Neural cell (in vitro differentiated cells): ENCODE results near the gene ZDHHC9.

ENCODE experiments used
- EZH2 ChIP-seq: fragments of 200-600, 300-800 bp; shearing (Covaris generic), sonication (generic); IDR thresholded peaks from 2 replicates; pipeline ENCODE4 v1.6.1; 2014; ENCODE audit warnings: antibody characterized with exemption, low read length, borderline replicate concordance, mild to moderate bottlenecking; ENCODE audit not compliant: insufficient read depth, poor library complexity, severe bottlenecking
- POLR2AphosphoS5 ChIP-seq: IDR thresholded peaks from 2 replicates; pipeline ENCODE4 v1.6.1; 2012
- TF ChIP-seq, protein P1 (sequence below): fragments of 450-650 bp; IDR thresholded peaks from 2 replicates; pipeline ENCODE4 v1.5.1; 2014; ENCODE audit warnings: antibody characterized with exemption, mild to moderate bottlenecking, moderate library complexity; ENCODE audit not compliant: poor library complexity, severe bottlenecking

DNA sequence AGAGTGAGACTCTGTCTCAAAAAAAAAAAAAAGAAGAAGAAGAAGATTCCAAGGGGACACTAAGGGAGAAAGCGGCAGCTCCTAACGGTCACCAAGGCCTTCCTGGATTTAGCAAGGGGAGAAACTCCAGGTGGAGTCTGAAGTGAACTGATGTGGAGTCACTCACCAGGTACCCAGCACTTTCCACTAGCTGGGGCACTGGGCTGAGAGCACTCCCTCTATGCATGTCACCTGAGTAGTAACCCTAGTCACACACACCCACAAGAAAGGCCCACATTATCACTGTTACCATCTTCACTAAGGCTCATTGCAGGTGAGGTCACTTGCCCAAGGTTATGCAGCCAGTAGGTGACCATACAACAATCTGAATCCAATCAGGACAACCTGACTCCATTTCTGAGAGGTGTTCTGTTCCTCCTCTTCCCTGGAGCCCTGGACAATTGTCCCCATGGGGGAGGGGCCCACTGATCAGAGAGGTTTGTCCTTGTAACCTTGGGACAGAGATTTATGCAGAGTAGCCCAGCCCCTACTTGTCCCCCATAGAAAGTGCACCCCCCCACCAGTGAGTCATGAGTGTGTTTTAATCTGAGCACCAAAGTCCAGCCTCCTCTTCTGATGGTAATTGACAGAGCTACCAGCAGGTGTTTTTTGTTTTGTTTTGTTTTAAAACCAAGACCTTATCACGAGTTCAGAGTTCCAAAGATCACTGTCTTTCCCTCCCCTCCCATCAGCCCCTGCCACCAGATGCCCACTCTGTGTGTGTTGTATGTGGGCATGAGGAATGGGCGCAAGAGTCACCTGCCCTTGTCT lies 69.8 kb downstream of the ZDHHC9 start:
- TF ChIP-seq, protein P1, sequence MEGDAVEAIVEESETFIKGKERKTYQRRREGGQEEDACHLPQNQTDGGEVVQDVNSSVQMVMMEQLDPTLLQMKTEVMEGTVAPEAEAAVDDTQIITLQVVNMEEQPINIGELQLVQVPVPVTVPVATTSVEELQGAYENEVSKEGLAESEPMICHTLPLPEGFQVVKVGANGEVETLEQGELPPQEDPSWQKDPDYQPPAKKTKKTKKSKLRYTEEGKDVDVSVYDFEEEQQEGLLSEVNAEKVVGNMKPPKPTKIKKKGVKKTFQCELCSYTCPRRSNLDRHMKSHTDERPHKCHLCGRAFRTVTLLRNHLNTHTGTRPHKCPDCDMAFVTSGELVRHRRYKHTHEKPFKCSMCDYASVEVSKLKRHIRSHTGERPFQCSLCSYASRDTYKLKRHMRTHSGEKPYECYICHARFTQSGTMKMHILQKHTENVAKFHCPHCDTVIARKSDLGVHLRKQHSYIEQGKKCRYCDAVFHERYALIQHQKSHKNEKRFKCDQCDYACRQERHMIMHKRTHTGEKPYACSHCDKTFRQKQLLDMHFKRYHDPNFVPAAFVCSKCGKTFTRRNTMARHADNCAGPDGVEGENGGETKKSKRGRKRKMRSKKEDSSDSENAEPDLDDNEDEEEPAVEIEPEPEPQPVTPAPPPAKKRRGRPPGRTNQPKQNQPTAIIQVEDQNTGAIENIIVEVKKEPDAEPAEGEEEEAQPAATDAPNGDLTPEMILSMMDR, result no peak
- TF ChIP-seq POLR2AphosphoS5, result no peak
- no peak for TF ChIP-seq EZH2
